ENCODE measurements around the gene KLHL8.

KLHL8 gene

DNA sequence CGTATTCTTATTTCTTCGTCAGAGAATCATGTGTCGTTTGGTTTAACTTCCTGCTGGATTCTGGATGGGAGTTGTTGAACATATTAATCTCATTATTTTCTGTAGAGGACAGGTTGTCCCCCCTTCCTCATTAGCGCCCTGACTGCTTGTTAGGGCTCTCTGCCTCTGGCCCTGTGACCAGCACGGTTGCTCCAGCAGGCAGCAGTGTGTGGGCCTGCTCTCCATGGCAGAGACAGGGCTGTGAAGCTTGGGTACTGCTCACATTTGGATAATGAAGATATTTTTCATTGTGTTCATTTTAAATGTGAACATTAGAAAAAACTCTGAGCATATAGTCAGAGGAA lies 102.7 kb downstream of the KLHL8 start:
- TF ChIP-seq CTCF (IDR thresholded peaks at IDR 0.05; ENCODE audit: borderline replicate concordance, insufficient read depth, low read depth, low read length) = no peak
- H3K4me3 ChIP-seq (ENCODE audit: low read depth, low read length) = no peak overlapping the region

- H3K4me3 ChIP-seq (ENCODE audit: low read depth, low read length) = no peak overlapping the region
- no peak for TF ChIP-seq CTCF (IDR thresholded peaks at IDR 0.05; ENCODE audit: borderline replicate concordance, insufficient read depth, low read depth, low read length)
Measured at GRCh38 chr4:87117051-87117731, 103.2 kb downstream of the KLHL8 start.

DNA sequence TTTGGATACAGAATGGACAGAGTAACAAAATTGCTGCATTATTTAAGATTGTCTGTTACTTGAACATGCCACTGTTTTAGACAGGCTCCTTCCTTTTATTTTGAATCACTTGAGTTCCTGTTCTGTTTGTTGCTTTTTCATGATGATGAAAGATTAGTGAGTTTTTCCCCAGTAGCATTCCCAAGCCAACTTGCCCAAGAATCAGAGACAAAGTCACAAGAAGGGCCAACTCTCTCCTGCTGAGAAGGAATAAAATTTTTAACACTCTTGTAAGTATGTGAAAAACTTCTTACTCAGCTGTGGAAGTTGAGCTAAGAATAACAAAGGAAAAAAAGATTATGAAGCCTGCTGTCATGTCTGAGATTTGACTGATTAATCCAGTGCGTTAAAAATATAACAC lies 104.2 kb downstream of the KLHL8 start:
- no peak overlapping the region for H3K4me3 ChIP-seq (ENCODE audit: low read depth, low read length)
- TF ChIP-seq CTCF (IDR thresholded peaks at IDR 0.05; ENCODE audit: borderline replicate concordance, insufficient read depth, low read depth, low read length) = no peak

DNA sequence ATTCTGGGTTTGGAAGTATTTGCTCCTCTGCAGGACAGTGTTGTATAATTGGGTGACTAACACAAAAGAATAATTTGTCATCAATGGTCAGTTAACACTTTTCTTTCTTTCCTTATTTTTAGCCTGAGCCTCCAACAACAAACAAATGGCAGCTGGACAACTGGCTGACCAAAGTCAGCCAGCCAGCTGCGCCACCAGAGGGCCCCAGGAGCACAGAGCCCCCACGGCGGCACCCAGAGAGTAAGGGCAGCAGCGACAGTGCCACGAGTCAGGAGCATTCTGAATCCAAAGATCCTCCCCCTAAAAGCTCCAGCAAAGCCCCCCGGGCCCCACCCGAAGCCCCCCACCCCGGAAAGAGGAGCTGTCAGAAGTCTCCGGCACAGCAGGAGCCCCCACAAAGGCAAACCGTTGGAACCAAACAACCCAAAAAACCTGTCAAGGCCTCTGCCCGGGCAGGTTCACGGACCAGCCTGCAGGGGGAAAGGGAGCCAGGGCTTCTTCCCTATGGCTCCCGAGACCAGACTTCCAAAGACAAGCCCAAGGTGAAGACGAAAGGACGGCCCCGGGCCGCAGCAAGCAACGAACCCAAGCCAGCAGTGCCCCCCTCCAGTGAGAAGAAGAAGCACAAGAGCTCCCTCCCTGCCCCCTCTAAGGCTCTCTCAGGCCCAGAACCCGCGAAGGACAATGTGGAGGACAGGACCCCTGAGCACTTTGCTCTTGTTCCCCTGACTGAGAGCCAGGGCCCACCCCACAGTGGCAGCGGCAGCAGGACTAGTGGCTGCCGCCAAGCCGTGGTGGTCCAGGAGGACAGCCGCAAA lies 106.0 kb downstream of the KLHL8 start:
- no peak for TF ChIP-seq CTCF (IDR thresholded peaks at IDR 0.05; ENCODE audit: borderline replicate concordance, insufficient read depth, low read depth, low read length)
- no peak overlapping the region for H3K4me3 ChIP-seq (ENCODE audit: low read depth, low read length)

DNA sequence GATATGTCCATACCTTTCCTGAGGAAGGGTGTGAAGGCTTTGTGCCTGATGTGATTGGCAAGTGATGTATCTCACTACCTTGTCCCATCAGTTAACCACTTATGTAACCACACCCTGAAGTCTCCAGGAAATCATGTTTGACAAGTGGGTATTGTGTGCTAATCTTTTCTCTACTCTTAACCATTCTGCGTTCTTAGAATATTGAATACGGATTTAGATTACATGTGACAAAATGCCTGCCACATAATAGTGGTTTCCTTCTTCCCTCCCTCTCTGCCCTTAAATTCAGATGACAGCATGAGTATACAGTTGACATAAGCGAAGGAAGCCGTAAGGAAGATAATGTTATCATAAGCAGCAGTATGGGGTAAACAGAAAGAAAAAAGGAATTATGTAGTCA lies 108.4 kb downstream of the KLHL8 start:
- no peak for TF ChIP-seq CTCF (IDR thresholded peaks at IDR 0.05; ENCODE audit: borderline replicate concordance, insufficient read depth, low read depth, low read length)
- no peak overlapping the region for H3K4me3 ChIP-seq (ENCODE audit: low read depth, low read length)

All from GM12875 (cell line).